HG03378 (cell line): ENCODE data around the gene SLC30A1.
"Not testable (repeated sequence)": the region's sequence is repeated elsewhere in the genome, so short reads cannot be mapped to it uniquely, and the experiment has no call there.

Experiments
- ATAC-seq: cut with Tn5 transposase; IDR thresholded peaks from one replicate; pipeline ENCODE4 v1.9.1; 2021; ENCODE audit warnings: mild to moderate bottlenecking, moderate library complexity; ENCODE audit not compliant: unreplicated experiment

Gene SLC30A1, protein sequence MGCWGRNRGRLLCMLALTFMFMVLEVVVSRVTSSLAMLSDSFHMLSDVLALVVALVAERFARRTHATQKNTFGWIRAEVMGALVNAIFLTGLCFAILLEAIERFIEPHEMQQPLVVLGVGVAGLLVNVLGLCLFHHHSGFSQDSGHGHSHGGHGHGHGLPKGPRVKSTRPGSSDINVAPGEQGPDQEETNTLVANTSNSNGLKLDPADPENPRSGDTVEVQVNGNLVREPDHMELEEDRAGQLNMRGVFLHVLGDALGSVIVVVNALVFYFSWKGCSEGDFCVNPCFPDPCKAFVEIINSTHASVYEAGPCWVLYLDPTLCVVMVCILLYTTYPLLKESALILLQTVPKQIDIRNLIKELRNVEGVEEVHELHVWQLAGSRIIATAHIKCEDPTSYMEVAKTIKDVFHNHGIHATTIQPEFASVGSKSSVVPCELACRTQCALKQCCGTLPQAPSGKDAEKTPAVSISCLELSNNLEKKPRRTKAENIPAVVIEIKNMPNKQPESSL

DNA sequence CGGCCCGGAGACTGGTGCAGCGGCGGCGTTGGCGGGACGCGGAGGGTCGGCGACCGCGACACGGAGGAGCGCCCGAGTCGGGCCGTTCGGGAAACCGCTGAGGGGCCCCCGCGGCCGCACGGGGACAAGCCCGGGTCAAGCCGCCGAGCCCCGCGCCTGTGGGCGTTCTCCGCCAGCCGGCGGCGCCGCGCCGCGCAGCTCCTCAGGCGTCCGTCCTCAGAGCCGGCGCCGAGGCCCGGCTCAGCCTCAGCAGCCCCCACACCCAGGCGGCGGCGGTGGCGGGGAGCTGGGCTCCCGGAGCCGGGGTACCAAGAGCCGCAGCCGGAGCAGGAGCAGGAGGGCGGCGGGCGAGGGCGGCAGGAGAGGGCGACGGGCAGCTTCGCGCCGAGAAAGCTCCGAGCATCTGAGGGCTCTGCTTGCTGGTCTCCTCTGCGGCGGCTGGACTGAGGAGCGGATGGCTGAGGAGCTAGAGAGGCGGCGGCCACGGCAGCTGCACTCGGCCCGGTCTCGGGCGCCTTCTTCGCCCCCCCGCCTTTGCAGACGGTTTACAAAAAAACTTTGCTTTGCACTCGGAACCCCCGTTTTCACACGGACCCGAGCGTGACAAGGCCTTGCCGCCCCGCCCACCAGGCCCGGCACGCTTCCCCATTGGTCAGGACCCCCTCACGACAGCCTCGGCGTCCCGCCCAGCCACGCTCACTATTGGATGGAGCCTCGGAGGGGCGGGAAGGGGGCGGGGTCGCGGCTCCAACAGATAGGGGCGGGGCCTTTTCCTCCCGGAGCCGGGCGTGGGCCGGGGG is at the start of gene SLC30A1:
SLC30A1 (minus strand) TSS at position 522 of the 800 bp plus-strand sequence. CDS start 549 bp downstream, outside the sequence.
- peak; percentile 80 for ATAC-seq

DNA sequence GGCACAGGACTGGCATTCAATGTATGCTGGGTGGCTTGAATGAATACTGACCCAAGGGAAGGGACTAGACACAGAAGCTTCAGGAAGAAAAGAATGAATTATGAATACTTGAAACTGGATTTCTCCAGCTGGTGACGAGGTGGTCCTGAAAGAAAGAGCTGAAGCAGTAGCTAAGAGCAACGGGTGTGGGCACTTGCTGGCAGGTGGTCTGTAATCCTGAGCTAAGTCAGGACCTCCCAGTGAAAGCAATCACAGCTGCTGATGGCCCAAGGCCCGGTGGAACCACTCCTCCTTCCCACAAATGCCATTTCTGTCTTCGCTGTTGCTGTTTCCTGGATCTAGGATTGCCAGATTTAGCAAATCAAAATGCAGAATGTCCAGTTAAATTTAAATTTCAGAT is 49.5 kb upstream of the SLC30A1 start:
- ATAC-seq: no peak

DNA sequence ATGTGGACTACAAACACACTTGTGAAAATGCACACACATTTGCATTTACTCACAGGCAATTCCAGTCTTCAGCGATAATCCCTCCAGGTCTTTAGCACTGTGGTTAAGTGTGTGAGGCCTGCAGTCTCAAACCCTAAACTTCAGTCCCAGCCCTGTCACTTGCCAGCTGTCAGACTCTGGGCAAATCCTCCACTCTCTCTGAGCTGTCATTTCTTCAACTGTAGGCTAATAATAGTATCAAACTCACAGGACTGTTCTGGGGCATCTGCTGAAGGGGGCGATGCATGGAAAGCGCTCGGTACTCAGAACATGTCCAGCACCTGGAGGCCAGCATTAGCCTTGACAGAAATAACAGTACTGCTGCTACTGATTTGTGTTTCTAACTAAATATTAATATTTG is 48.3 kb upstream of the SLC30A1 start:
- no peak for ATAC-seq

DNA sequence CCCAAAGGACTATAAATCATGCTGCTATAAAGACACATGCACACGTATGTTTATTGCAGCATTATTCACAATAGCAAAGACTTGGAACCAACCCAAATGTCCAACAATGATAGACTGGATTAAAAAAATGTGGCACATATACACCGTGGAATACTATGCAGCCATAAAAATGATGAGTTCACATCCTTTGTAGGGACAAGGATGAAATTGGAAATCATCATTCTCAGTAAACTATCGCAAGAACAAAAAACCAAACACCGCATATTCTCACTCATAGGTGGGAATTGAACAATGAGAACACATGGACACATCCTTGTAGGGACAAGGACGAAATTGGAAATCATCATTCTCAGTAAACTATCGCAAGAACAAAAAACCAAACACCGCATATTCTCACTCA is 46.9 kb upstream of the SLC30A1 start:
- not testable (repeated sequence) for ATAC-seq

DNA sequence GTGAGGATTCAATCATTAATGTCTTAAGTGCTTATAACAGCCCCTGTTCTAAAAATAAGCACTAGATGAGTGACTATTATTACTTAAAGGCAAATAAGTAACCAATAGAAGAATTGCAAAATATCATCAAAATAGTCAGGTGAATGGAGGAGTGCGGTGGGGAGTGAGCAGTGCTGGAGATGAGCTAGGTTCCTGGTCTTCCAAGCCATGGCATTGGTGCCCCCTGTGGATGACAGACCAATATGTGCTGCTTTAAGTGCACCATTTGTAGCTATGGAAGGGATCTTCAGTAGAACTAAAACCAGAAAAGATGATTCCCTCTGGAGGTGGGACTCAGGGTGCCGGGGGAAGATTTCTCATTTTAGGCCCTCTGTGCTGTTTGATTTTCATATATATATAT is 46.1 kb upstream of the SLC30A1 start:
- no peak for ATAC-seq

DNA sequence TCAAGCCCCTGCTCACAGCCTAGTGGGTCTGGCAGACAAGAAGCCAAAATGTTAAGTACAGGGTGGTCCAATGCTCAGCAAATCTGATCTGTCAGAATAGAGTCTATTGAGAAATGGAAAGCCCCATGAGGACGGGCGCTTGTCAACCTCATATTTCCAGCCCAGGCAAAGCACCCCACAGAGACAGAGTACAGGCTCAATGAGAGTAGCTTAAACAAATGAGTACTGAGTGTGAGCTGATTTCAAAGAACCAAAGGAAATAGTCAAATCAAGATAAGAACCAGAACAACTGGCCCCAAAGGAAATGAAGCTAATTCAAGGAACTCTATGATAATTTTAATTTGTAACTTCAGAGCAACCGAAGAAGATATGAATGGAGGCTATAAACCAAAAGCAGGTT is 44.6 kb upstream of the SLC30A1 start:
- no peak for ATAC-seq

DNA sequence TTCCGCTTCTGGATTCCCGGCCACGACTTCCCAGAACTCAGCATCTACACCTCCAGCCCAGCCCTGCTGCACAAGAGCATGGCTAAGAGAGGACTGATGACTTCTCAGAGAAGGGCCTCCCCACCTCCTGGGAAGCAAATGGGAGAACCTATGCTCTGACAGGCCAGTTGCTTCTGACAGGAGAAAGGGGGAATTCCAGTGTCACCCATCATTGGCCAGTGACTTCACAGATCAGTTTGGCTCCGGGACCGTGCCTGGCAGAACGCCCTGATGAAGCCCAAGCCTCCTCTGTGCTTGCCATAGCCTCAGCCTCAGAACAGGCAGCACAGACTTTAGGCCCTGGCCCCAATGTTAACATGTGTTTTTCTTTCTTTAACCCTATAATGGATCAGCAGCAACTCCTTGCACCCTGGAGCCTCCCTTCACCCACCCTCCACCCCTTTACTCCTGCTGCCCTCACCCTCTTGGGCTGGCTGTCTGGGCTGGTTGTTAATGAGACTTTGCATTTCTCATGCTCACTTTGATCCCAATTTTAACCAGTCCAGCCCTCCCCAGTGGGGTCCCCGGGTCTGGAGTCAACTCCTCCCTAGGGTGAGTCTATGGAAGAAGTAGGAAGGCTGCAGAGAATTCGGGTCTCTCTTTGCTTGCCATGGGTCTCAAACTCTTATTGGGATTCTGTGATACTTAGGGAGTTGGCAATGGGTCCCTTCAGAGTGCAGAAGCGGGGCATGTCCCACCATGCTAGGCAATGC is 42.7 kb upstream of the SLC30A1 start:
- no peak for ATAC-seq

DNA sequence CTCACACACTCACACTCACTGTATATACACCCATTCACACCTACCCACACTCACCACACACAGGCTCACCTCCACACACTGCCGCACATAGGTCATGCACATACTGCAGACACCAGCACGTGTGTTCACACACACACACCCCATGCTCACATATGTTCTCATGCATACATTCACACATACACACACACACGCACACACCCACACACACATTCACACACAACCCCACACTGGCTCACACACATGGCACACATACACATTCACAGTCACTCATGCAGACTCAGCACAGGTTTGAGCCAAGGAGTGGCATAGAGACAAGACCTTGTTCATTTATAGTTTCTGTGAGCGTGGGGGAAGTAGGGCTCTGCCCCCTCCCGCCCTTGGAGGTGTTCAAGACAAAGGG is 41.1 kb upstream of the SLC30A1 start:
- ATAC-seq: no peak

DNA sequence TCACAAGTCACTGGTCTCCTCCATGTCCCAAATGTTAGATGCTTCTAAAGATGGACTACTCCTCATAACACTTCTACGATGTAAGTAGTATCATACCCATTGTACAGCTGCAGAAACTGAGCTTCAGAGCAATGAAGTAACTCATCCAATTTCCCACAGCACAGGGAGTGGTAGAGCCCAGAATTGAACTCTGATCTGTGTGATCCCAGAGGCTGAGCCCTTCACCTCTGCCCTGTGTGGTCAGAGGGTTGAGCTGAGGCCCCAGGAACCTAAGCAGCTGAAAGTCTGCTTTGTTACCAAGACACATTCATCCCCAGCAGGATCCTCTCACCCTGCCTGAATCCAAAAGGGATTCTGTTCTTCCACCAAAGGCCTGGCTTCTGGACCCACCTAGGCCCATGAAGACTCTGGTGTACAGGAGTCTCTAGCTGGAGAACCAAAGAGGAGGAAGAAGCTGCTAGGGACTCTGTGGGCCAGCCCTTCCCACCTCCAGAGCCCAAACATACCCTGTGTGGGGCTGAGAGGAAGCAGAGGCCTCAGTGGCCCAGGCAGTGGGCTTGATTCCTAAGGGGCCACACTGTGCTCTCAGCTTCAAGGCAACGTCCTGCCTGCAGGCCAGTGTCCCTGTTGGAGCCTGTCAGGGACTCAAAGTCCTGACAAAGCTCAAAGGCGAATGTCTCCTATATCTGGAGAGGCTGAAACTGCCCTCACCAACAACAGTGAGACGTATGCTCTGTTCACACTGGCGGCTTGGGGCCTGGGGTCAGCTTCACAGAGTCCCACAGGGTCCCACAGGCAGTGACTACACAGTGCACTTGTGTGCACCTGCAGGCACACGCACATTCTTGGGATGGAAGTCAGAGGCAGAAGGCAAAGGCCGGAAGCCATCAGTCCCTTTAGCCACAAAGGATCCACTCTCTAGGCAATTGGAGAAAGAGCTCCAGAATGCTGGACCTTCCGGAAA is 40.4 kb upstream of the SLC30A1 start:
- no peak for ATAC-seq

DNA sequence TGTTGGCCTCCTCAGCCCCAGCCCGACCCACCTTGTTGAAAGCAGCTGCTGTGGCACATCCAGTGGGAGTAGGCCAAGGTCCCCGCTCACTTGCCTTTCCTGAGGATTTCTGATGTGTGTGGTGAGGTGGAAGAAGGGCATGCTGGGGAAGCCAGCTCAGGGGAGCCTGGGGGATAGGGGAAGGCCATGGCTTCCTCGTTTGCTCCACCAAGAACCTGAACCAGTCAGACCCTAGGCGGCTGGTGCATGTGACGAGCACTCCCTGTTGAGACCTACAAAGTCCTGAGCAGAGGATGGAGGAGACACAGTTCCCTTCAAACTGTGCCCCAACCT is 38.0 kb upstream of the SLC30A1 start:
- no peak for ATAC-seq

DNA sequence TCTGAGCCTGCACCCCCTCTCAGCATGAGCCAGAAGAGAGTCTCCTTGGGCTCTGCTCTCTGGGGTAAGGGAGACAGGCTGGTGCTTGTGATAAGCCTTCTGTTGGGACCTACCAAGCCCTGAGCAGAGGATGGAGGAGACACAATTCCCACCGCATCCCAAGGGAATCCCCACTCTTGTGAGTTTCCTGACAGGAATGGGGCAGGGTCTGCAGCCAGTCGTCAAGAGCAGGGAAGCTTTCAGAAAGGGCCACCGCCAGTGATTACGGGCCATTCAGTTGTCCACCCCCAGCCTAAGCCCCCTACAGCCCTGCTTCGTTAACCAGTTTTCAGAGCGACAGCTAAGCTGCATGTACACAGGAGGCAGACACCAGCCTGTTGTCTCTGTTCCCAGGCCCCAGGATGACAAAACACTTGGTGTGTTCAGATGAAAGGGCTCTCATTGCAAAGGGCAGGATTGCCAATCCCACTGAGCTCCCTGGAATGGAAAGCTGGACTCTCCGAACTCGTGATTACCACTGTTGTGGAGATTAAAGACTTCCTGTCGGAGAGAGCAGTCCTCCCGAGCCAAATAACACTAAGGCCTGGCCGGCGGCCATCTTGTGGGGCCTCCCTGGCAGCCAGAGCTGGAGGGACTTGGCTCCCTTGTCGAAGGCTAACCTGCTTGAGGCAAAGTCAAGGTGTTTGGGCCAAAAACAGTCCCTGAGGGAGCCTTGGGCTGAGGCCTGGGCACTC is 37.4 kb upstream of the SLC30A1 start:
- no peak for ATAC-seq

DNA sequence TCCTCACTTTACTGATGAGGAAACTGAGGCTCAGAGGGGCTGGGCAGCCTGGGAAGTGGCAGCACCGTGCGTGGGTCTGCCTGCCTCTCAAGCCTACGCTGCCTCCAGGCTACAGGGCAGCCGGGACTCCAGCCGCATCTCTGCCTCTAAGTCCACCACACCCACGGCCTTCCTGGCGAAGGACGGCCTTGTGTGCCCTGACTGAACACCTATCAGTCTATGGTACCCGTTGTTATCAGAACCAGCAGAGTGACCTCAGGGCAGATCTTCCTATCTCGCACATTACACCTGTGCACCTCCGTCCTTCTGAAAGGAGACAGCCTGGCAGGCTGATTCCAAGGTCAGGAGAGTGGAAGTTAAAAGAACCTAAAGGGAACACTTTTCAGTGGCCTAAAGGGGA is 35.7 kb upstream of the SLC30A1 start:
- no peak for ATAC-seq

DNA sequence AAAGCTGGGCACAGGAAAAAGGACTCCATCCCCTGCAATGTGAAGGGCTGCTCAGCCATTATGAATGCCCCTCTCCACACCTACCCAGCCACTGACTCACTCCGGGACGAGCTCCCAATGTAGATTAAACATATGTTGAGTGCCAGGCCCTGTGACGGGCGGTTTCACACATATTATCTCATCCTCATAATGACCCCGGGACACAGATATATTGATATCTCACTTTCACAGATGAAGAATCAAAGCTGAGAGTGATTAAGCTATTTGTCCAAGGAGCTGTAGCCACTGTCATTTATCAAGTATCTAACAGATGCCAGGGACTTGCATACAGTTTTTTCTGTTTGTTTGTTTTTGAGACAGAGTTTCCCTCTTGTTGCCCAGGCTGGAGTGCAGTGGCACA is 35.0 kb upstream of the SLC30A1 start:
- no peak for ATAC-seq

DNA sequence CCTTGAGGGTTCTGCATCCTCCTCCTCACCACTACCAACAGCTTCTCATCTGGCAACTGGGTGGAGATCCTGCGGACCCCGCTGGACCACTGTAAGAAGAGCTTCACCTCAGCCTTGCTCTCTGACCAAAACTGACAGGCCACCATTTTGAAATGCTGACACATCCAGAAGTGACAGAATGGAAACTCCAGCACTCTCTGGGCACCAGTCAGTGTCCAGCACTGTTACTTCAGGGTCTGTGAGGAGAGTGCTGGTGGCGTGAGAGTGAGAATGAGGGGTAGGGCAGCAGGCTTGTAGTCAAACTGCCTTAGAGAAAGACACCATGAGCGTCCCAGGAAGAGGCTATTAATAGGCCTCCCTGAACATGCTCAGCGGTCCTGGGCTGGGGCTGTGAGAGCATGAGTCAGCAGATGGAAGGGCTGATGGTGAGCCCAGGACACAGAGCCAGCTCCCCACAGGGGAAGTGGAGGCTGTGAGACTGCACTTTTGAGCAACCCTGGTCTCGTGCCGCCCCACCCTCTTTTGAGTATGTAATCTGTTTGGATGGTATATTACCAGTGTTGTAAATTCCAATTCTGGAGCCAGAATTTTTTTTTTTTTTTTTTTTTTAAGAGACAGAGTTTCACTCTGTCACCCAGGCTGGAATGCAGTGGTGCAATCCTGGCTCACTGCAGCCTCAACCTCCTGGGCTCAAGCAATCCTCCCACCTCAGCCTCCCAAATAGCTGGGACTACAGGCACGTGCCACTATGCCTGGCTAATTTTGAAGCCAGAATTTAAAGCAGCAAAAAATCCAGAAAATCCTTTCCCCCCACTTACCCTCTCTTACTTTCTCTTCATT is 34.4 kb upstream of the SLC30A1 start:
- no peak for ATAC-seq

DNA sequence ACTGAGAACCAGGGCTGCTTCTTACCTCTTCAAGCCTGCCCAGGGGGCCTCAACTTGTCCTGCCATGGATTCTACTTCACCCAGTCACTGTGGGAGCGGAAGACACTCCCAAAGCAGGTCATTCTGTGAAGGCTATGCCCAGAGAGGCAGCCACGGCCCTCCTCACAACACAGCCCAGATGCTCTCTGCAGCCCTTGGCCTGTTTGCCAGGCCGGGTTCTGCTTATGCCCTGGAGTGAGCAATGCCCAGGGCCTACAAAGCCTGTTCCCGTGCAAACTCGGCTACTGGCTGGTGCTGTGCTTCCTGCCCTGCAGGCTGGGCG is 33.8 kb upstream of the SLC30A1 start:
- ATAC-seq: no peak

DNA sequence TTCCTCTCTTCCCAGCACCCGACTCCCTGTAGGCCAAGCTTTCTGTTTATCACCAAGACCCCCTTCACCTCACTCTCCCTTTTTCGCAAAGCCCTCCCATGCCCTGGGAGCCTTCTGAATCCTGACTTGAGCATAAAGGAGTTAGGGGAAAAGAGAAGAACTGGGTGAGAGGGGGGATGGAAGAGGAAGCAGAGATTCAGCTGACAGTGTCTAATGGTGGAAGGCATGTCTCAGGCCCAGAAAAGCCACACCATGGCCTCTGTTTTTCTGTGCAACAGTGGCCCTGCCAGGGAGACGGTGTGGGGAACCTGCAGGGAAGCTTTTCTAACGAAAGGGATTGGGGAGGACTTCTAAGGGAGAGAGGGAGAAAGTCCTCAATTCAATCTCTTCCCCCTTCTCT is 32.9 kb upstream of the SLC30A1 start:
- no peak for ATAC-seq

DNA sequence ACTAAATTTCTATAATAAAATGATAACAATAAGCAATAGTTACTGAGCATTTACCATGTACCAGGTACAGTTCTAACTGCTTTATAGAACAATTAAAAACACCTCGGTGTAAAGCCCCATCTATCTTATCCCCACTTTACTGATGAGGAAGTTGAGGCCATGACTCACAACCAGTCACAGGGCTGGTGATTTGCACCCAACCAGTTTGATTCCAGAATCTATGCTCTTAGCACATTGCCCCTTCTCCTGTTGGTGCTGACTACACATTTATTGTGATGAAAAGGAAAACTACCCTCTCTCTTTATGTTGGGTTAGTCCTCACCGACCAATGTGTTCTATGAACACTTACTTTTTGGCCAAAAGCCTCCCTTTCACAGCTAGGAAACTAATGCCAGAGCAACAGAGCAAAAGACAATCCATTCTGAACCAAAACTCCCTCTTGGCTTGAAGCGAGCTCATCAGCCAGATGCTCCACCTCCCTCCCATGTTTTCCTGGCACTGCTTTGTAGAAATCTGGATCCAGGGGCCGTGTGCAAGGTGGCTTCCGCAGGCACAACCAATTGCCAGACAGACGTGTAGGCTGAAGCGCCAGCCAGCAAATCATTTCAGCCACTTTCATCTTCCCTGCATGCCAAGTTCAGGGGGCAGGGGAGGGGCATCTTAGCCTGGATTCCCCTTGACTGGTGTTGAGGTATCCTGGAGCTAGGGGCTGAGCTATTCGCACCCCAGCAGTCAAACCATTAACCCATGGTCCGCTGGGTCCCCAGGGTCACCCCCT is 32.0 kb upstream of the SLC30A1 start:
- no peak for ATAC-seq
